HepG2 (cell line): ENCODE data around the gene IKBKE. TPM values are rescaled to one million over a fixed set of nuclear protein-coding genes. Genes with fewer than 3 reads are reported as not detected.

Source experiments
- ATAC-seq: fragments of 200-7000 bp; cut with Tn5 transposase; 3 replicates; pipeline ENCODE4 v1.9.1; 2020; ENCODE audit warnings: mild to moderate bottlenecking, moderate library complexity
- BruUV-seq: library from RNA; stranded (reverse); fragments of 400-500 nt; replicated peaks from 2 replicates; lab custom pipeline; 2021; lab: Mats Ljungman, UMichigan
- CTCF ChIA-PET: fragments of 300-600 bp; formaldehyde crosslinking; extraction: SDS; loops from one replicate; lab custom pipeline; 2021; ENCODE audit warnings: low total read pairs, inconsistent platforms, low intra/inter-chr PET ratio; lab: Yijun Ruan, JAX
- POLR2A ChIA-PET: fragments of 350-600 bp; sonication (Branson Sonifier 250); formaldehyde crosslinking; loops from one replicate; lab custom pipeline; 2020; ENCODE audit warnings: antibody characterized with exemption, inconsistent platforms; lab: Yijun Ruan, JAX
- DNase-seq: peaks from one replicate; pipeline ENCODE4 v3.0.0-alpha.2; 2015; ENCODE audit warnings: low spot score
- FAIRE-seq: peaks from 3 replicates; lab custom pipeline; 2011; peaks lifted over from hg19 to GRCh38; lab: Jason Lieb, UNC
- H2AFZ ChIP-seq: one replicate; pipeline ENCODE4 v1.6.1; 2011; ENCODE audit warnings: low read length, inconsistent platforms
- H3K27ac ChIP-seq: fragments of 300-600 bp; 3 replicates; pipeline ENCODE4 v1.8.0; 2011; ENCODE audit warnings: mixed run types, mild to moderate bottlenecking, mixed read lengths, low read length, inconsistent platforms; ENCODE audit not compliant: insufficient read depth; ENCODE audit errors: extremely low read length
- H3K27me3 ChIP-seq, 2 experiments: fragments of 200-600 bp in 1 of 2; 2 replicates in 1 of 2; 3 replicates in 1 of 2; pipeline versions ENCODE4 v1.6.0 to v1.8.0; 2011; ENCODE audit warnings: low read length in 2 of 2, mild to moderate bottlenecking in 2 of 2, moderate library complexity in 2 of 2, inconsistent platforms in 1 of 2; ENCODE audit not compliant: insufficient read depth in 2 of 2, control insufficient read depth in 1 of 2
- H3K36me3 ChIP-seq, 2 experiments: fragments of 200-600 bp in 1 of 2; replicated peaks in 1 of 2; 2 replicates in 1 of 2; 3 replicates in 1 of 2; pipeline versions ENCODE4 v1.5.1 to v1.8.0; 2011; ENCODE audit warnings: low read length in 2 of 2, inconsistent platforms in 1 of 2; ENCODE audit not compliant: insufficient read depth in 2 of 2, control insufficient read depth in 1 of 2
- H3K4me1 ChIP-seq: 2 replicates; pipeline ENCODE4 v1.5.1; 2012; ENCODE audit warnings: low read length, inconsistent platforms; ENCODE audit not compliant: insufficient read depth
- H3K4me2 ChIP-seq: 2 replicates; pipeline ENCODE4 v1.6.0; 2011; ENCODE audit warnings: low read depth, low read length, inconsistent platforms
- H3K4me3 ChIP-seq, 3 experiments: fragments of 200-600 bp in 1 of 3; sonication (generic), shearing (Covaris generic) in 1 of 3; replicated peaks in 1 of 3; 2 replicates each; pipeline ENCODE4 v1.5.1; 2011 to 2016; ENCODE audit warnings: low read length in 3 of 3, inconsistent platforms in 2 of 3, low read depth in 2 of 3, mild to moderate bottlenecking in 2 of 3, control low read depth in 1 of 3, mixed read lengths in 1 of 3; ENCODE audit not compliant: insufficient read depth in 1 of 3
- H3K79me2 ChIP-seq: one replicate; pipeline ENCODE4 v1.6.1; 2011; ENCODE audit warnings: low read length, inconsistent platforms; ENCODE audit not compliant: insufficient read depth
- H3K9ac ChIP-seq: 2 replicates; pipeline ENCODE4 v1.6.0; 2011; ENCODE audit warnings: mild to moderate bottlenecking, low read depth, low read length, inconsistent platforms; ENCODE audit not compliant: insufficient read depth
- H3K9me3 ChIP-seq: 2 replicates; pipeline ENCODE4 v1.5.1; 2012; ENCODE audit warnings: mild to moderate bottlenecking, low read length
- H4K20me1 ChIP-seq: 2 replicates; pipeline ENCODE4 v1.6.0; 2011; ENCODE audit warnings: inconsistent platforms, mild to moderate bottlenecking, low read length, moderate library complexity; ENCODE audit not compliant: insufficient read depth
- HCFC1 ChIP-seq: fragments of 150-350 bp; IDR thresholded peaks from 2 replicates; pipeline ENCODE4 v1.6.1; 2014; ENCODE audit warnings: low read depth, low read length
- HOXA5 ChIP-seq: sonication (generic); formaldehyde crosslinking; IDR thresholded peaks from 2 replicates; pipeline ENCODE4 v1.4.0; 2020; ENCODE audit warnings: missing genetic modification reagents
- MATR3 ChIP-seq: sonication (generic); formaldehyde crosslinking; IDR thresholded peaks from 2 replicates; pipeline ENCODE4 v1.4.0; 2020; ENCODE audit warnings: missing genetic modification reagents
- TBX2 ChIP-seq: sonication (generic); formaldehyde crosslinking; IDR thresholded peaks from 2 replicates; pipeline ENCODE4 v1.5.0; 2020; ENCODE audit warnings: missing genetic modification reagents, mild to moderate bottlenecking, borderline replicate concordance
- ZFP1 ChIP-seq: IDR thresholded peaks from 2 replicates; pipeline ENCODE4 v1.6.1; 2016
- ZNF160 ChIP-seq: sonication (generic); formaldehyde crosslinking; IDR thresholded peaks from 2 replicates; pipeline ENCODE4 v1.8.0; 2022; ENCODE audit warnings: mild to moderate bottlenecking, inconsistent platforms, missing genetic modification reagents
- ZNF556 ChIP-seq: sonication (generic); formaldehyde crosslinking; IDR thresholded peaks from 2 replicates; pipeline ENCODE4 v1.4.0; 2020; ENCODE audit warnings: mild to moderate bottlenecking, missing genetic modification reagents, borderline replicate concordance
- ZNF557 ChIP-seq: sonication (generic); formaldehyde crosslinking; IDR thresholded peaks from 2 replicates; pipeline ENCODE4 v1.4.0; 2020; ENCODE audit warnings: missing genetic modification reagents
- ZSCAN20 ChIP-seq: sonication (generic); formaldehyde crosslinking; IDR thresholded peaks from 2 replicates; pipeline ENCODE4 v1.4.0; 2020; ENCODE audit warnings: missing genetic modification reagents, mild to moderate bottlenecking, borderline replicate concordance
- WGBS: methylation state at CpG from one replicate; pipeline ENCODE4 v1.1.6; 2017; ENCODE audit warnings: low lambda C conversion rate; 5-methylcytosine and 5-hydroxymethylcytosine counted together
- in situ Hi-C: cut with HindIII; loops from 2 replicates; pipeline ENCODE4 v1.10.0; 2017; ENCODE audit warnings: low pct_unique_long_range_greater_than_20kb; ENCODE audit not compliant: extremely low pct_ligation_motif_present
- intact Hi-C: fragments of 100-400 bp; cut with micrococcal nuclease; formaldehyde crosslinking; loops from one replicate; pipeline ENCODE4 v1.10.0; 2022; ENCODE audit not compliant: unreplicated experiment
- polyA plus RNA-seq, 8 experiments: library from polyadenylated mRNA; depleted of rRNA in 3 of 8; stranded (reverse) in 7 of 8; unstranded in 1 of 8; fragments of >200 nt; fragmentation: Illumina TruSeq in 4 of 8; extraction: Trizol in 4 of 8; gene quantifications; 2 replicates each; pipeline versions ENCODE4 v1.2.1 to v1.2.3, GENCODE V29; 2011 to 2016; ENCODE audit warnings: low read depth in 4 of 8, missing spikeins in 1 of 8, mixed read lengths in 1 of 8; ENCODE audit not compliant: insufficient read depth in 1 of 8
- total RNA-seq, 5 experiments: library from RNA; depleted of rRNA; stranded (reverse); fragments of >200 nt; fragmentation: Illumina TruSeq; extraction: Trizol; gene quantifications; 2 replicates each; pipeline ENCODE4 v1.2.3, GENCODE V29; 2016; ENCODE audit warnings: low read depth in 1 of 5
- TF ChIP-seq, protein P1 (sequence below): sonication (generic); formaldehyde crosslinking; IDR thresholded peaks from 2 replicates; pipeline ENCODE4 v1.4.0; 2020; ENCODE audit warnings: missing genetic modification reagents, borderline replicate concordance

IKBKE gene
- total and polyA plus RNA-seq, 2 of the 13 experiments (the other 11 are each of a cell fraction or from before 2014, with no cell fraction given), result 4.5 to 5.8 TPM

GRCh38 chr1:206511362-206512057 lies 41.2 kb downstream of the IKBKE start:
- Histone ChIP-seq H4K20me1 (no peaks in the 10 kb centered on the region), H3K9me3 (no peaks in the 10 kb centered on the region), H3K27me3 (peaks cover 0 to 10% of the 10 kb centered on the region in 2 experiments; a peak in 2 of 5 replicates), H3K27ac (no peak overlapping the region), H2AFZ (no peak overlapping the region), H3K4me1 (peaks cover 58% of the 10 kb centered on the region), H3K79me2 (no peaks in the 10 kb centered on the region), H3K36me3 (no peaks in the 10 kb centered on the region), H3K9ac (no peak overlapping the region), H3K4me2 (peak overlapping the region; percentile 59), H3K4me3 (no peak overlapping the region; a peak in 1 of 6 replicates)
- CTCF ChIA-PET, result no interaction called here
- ATAC-seq, result no peak
- no TSS peak for BruUV-seq
- in situ Hi-C loops (no loop called here), intact Hi-C loops (no loop called here)
- FAIRE-seq, result no peak
- no peak for TF ChIP-seq ZFP1 (CRISPR knock-in tag)
- TF ChIP-seq TBX2 (CRISPR knock-in tag), result 0 out of 2 replicates have a peak, but pooled peaks have one; percentile 22
- POLR2A ChIA-PET, result no interaction called here
- 25% methylated on average over 14 of the region's 14 CpGs for WGBS
- no peak for DNase-seq

DNA sequence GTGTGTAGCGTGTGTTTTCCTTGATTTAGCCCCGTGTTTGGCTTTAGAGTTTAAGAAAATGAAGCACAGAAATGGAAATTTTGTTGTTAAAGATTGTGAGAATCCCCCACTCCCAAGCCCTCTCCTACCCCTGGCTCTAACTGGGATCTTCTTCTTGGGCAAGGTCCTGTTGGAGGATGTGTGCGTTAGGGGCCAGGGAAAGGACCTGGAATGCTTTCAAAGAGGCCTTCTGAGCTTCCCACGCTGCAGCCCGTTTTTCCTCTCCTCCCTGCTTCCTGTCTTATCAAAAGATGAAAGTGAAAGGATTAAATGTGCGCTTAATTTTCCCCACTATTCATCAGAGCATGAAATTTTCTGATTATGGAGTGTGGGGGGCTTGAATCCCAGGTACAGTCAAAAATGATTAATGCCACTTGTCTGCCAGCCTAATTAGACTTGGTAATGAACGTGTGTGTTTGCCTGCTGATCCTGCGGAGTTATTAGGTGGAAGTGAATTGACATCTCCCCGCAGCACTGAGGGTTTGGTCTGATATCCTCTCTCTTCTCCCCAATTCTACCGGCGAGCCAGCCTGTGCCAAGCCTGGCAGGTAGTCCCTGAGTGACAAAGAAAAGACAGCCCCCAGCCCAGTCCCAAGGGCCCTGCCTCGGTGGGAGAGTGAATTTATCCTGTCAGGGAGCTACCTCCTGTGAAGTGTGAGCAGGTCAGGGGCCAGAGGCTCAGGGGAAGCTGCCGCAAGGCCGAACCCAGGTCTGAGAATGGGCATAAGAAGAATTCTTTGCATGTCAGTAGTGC lies 42.0 kb downstream of the IKBKE start:
- no TSS peak for BruUV-seq
- 15% methylated on average over 8 of the region's 14 CpGs for WGBS
- H3K4me1 ChIP-seq, result peaks cover 58% of the 10 kb centered on the region
- POLR2A ChIA-PET, result no interaction called here
- no peaks in the 10 kb centered on the region for H3K9me3 ChIP-seq
- H3K36me3 ChIP-seq, result no peaks in the 10 kb centered on the region
- CTCF ChIA-PET, result no interaction called here
- FAIRE-seq (no peak), ATAC-seq (no peak), DNase-seq (no peak)
- no peak overlapping the region for H3K27ac ChIP-seq
- in situ Hi-C loops (no loop called here), intact Hi-C loops (no loop called here)
- no peak overlapping the region for H3K9ac ChIP-seq
- peaks cover 0 to 10% of the 10 kb centered on the region in 2 experiments; a peak in 2 of 5 replicates for H3K27me3 ChIP-seq
- H4K20me1 ChIP-seq, result no peaks in the 10 kb centered on the region
- no peak overlapping the region; a peak in 3 of 6 replicates for H3K4me3 ChIP-seq
- no peaks in the 10 kb centered on the region for H3K79me2 ChIP-seq
- no peak overlapping the region for H2AFZ ChIP-seq
- H3K4me2 ChIP-seq, result peak overlapping the region; percentile 59
- TF ChIP-seq HOXA5 (CRISPR knock-in tag) (no peak), MATR3 (CRISPR knock-in tag) (no peak), ZNF557 (CRISPR knock-in tag) (no peak), ZSCAN20 (CRISPR knock-in tag) (no peak), ZNF556 (CRISPR knock-in tag) (no peak), ZNF160 (CRISPR knock-in tag) (no peak), HCFC1 (no peak)
- TF ChIP-seq, protein P1, sequence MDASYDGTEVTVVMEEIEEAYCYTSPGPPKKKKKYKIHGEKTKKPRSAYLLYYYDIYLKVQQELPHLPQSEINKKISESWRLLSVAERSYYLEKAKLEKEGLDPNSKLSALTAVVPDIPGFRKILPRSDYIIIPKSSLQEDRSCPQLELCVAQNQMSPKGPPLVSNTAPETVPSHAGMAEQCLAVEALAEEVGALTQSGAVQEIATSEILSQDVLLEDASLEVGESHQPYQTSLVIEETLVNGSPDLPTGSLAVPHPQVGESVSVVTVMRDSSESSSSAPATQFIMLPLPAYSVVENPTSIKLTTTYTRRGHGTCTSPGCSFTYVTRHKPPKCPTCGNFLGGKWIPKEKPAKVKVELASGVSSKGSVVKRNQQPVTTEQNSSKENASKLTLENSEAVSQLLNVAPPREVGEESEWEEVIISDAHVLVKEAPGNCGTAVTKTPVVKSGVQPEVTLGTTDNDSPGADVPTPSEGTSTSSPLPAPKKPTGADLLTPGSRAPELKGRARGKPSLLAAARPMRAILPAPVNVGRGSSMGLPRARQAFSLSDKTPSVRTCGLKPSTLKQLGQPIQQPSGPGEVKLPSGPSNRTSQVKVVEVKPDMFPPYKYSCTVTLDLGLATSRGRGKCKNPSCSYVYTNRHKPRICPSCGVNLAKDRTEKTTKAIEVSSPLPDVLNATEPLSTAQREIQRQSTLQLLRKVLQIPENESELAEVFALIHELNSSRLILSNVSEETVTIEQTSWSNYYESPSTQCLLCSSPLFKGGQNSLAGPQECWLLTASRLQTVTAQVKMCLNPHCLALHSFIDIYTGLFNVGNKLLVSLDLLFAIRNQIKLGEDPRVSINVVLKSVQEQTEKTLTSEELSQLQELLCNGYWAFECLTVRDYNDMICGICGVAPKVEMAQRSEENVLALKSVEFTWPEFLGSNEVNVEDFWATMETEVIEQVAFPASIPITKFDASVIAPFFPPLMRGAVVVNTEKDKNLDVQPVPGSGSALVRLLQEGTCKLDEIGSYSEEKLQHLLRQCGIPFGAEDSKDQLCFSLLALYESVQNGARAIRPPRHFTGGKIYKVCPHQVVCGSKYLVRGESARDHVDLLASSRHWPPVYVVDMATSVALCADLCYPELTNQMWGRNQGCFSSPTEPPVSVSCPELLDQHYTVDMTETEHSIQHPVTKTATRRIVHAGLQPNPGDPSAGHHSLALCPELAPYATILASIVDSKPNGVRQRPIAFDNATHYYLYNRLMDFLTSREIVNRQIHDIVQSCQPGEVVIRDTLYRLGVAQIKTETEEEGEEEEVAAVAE (CRISPR knock-in tag), result no peak
